Hepatocyte (in vitro differentiated cells): ENCODE results near the gene IRX4. TPM values are rescaled to one million over a fixed set of nuclear protein-coding genes. Genes with fewer than 3 reads are reported as not detected.

ENCODE experiments used
- DNase-seq: peaks from one replicate; pipeline ENCODE4 v3.0.0-alpha.2; 2016; ENCODE audit warnings: low spot score
- H2AFZ ChIP-seq: fragments of 200-600 bp; sonication (generic); 2 replicates; pipeline ENCODE4 v1.6.0; 2016; ENCODE audit warnings: antibody characterized with exemption, mild to moderate bottlenecking
- H3K27ac ChIP-seq: fragments of 200-600 bp; sonication (generic); 2 replicates; pipeline ENCODE4 v1.5.1; 2016; ENCODE audit warnings: mild to moderate bottlenecking
- H3K27me3 ChIP-seq: fragments of 200-600 bp; sonication (generic); 2 replicates; pipeline ENCODE4 v1.6.1; 2016
- H3K36me3 ChIP-seq: fragments of 200-600 bp; sonication (generic); replicated peaks from 2 replicates; pipeline ENCODE4 v1.5.1; 2016; ENCODE audit warnings: low read depth; ENCODE audit not compliant: insufficient read depth
- H3K4me1 ChIP-seq: fragments of 200-600 bp; sonication (generic); 2 replicates; pipeline ENCODE4 v1.5.1; 2016; ENCODE audit warnings: mild to moderate bottlenecking, moderate library complexity; ENCODE audit not compliant: insufficient read depth
- H3K4me2 ChIP-seq: fragments of 200-600 bp; sonication (generic); 2 replicates; pipeline ENCODE4 v1.6.0; 2016
- H3K4me3 ChIP-seq: fragments of 200-600 bp; sonication (generic); 2 replicates; pipeline ENCODE4 v1.5.1; 2016; ENCODE audit warnings: mild to moderate bottlenecking
- H3K79me2 ChIP-seq: fragments of 200-600 bp; sonication (generic); 2 replicates; pipeline ENCODE4 v1.6.0; 2017; ENCODE audit warnings: mild to moderate bottlenecking
- H3K9me2 ChIP-seq: fragments of 200-600 bp; sonication (generic); replicated peaks from 2 replicates; pipeline ENCODE4 v1.6.0; 2017; ENCODE audit warnings: mild to moderate bottlenecking; ENCODE audit not compliant: insufficient read depth
- H3K9me3 ChIP-seq: fragments of 200-600 bp; sonication (generic); 2 replicates; pipeline ENCODE4 v1.5.1; 2016; ENCODE audit warnings: low read depth, mild to moderate bottlenecking
- H4K20me1 ChIP-seq: fragments of 200-600 bp; sonication (generic); 2 replicates; pipeline ENCODE4 v1.6.0; 2016; ENCODE audit warnings: mild to moderate bottlenecking; ENCODE audit not compliant: insufficient read depth, poor library complexity, severe bottlenecking
- CTCF ChIP-seq: fragments of 200-600 bp; sonication (generic); IDR thresholded peaks from 2 replicates; pipeline ENCODE4 v1.5.1; 2016; ENCODE audit warnings: antibody characterized with exemption, mild to moderate bottlenecking; ENCODE audit not compliant: poor library complexity
- EZH2 ChIP-seq: fragments of 200-600 bp; sonication (generic); IDR thresholded peaks from 2 replicates; pipeline ENCODE4 v1.6.1; 2016; ENCODE audit warnings: antibody characterized with exemption, mild to moderate bottlenecking, borderline replicate concordance
- EZH2phosphoT487 ChIP-seq: fragments of 200-600 bp; sonication (generic); IDR thresholded peaks from one replicate; pipeline ENCODE4 v1.6.1; 2018; ENCODE audit warnings: antibody characterized with exemption, mild to moderate bottlenecking, low read depth, moderate library complexity; ENCODE audit not compliant: unreplicated experiment, severe bottlenecking
- WGBS: methylation state at CpG from one replicate; pipeline ENCODE4 v1.1.6; 2016; ENCODE audit warnings: low lambda C conversion rate; ENCODE audit errors: missing lambda C conversion rate; 5-methylcytosine and 5-hydroxymethylcytosine counted together
- polyA plus RNA-seq: library from polyadenylated mRNA; unstranded; fragments of >200 nt; fragmentation: Nextera tagmentation; extraction: Ambion mirVana; gene quantifications from 2 replicates; pipeline ENCODE4 v1.2.1, GENCODE V29; 2016
- total RNA-seq: library from RNA; depleted of rRNA; stranded (reverse); fragments of >200 nt; gene quantifications from 2 replicates; pipeline ENCODE4 v1.2.3, GENCODE V29; 2014

The IRX4 gene
- total and polyA plus RNA-seq, 2 experiments from 2014 or later: not detected

- peaks cover 4% of the 10 kb centered on the region for H3K4me1 ChIP-seq
- H3K27ac ChIP-seq: no peak overlapping the region
- no peaks in the 10 kb centered on the region for H3K9me3 ChIP-seq
- no peaks in the 10 kb centered on the region for H3K36me3 ChIP-seq
- TF ChIP-seq EZH2 (no peak), EZH2phosphoT487 (no peak), CTCF (no peak)
- H3K9me2 ChIP-seq: no peaks in the 10 kb centered on the region
- peak overlapping the region; percentile 77 for H3K4me2 ChIP-seq
- no peaks in the 10 kb centered on the region for H4K20me1 ChIP-seq
- H3K27me3 ChIP-seq: peaks cover 62% of the 10 kb centered on the region
- no peak for DNase-seq
- no peak overlapping the region for H3K4me3 ChIP-seq
- H3K79me2 ChIP-seq: no peaks in the 10 kb centered on the region
- no peak overlapping the region for H2AFZ ChIP-seq
- WGBS: 69% methylated on average over 29 of the region's 29 CpGs
Observed at GRCh38 chr5:1850324-1851154, 32.2 kb downstream of the IRX4 start.

GRCh38 chr5:1847611-1848010 is 35.1 kb downstream of the IRX4 start:
- DNase-seq: no peak
- Histone ChIP-seq H3K4me2 (no peak overlapping the region), H4K20me1 (no peaks in the 10 kb centered on the region), H3K9me3 (no peaks in the 10 kb centered on the region), H3K79me2 (no peaks in the 10 kb centered on the region), H3K4me3 (no peak overlapping the region), H3K4me1 (peaks cover 4% of the 10 kb centered on the region), H3K36me3 (no peaks in the 10 kb centered on the region), H3K9me2 (no peaks in the 10 kb centered on the region), H2AFZ (no peak overlapping the region), H3K27ac (no peak overlapping the region), H3K27me3 (peaks cover 40% of the 10 kb centered on the region)
- TF ChIP-seq EZH2 (no peak), EZH2phosphoT487 (no peak), CTCF (no peak)
- WGBS: 82% methylated on average over 9 of the region's 9 CpGs

- no peaks in the 10 kb centered on the region for H3K79me2 ChIP-seq
- 80% methylated on average over 10 of the region's 10 CpGs for WGBS
Observed at GRCh38 chr5:1847056-1847455, 35.7 kb downstream of the IRX4 start.

More at GRCh38 chr5:1847056-1847455, 35.7 kb downstream of the IRX4 start:
- Histone ChIP-seq H4K20me1 (no peaks in the 10 kb centered on the region), H3K9me3 (no peaks in the 10 kb centered on the region), H3K9me2 (no peaks in the 10 kb centered on the region), H3K4me2 (no peak overlapping the region), H3K36me3 (no peaks in the 10 kb centered on the region), H3K4me1 (peaks cover 4% of the 10 kb centered on the region), H2AFZ (no peak overlapping the region), H3K4me3 (no peak overlapping the region), H3K27me3 (peaks cover 41% of the 10 kb centered on the region), H3K27ac (no peak overlapping the region)
- DNase-seq: no peak
- TF ChIP-seq EZH2phosphoT487 (no peak), CTCF (no peak), EZH2 (no peak)
